ENCODE measurements around the gene TPTE. TPM values are rescaled to one million over a fixed set of nuclear protein-coding genes. Genes with fewer than 3 reads are reported as not detected.
"Not testable (repeated sequence)": the region's sequence is repeated elsewhere in the genome, so short reads cannot be mapped to it uniquely, and the experiment has no call there.

The TPTE gene
- total RNA-seq, 1 donor from 2014 or later = not detected

DNA sequence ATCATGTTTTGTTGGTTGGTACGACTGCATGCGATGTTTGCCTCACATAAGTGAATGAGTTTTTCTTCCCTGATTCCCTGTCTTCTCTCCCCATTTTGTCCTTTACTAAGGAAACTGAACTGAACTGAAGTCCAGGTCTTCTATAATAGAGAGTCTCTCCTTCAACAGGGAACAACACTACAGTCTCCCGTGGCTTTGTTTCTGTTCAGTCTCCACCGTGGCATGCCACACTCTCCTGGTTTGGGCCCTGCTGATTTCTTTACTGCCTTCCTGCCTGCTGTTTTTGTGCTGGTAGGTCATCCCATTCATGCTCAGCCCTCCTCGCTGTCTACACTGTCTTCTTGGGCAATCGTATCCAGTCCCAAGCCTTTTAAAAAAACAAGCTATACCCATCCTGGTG lies 92.9 kb downstream of the TPTE start:
- H3K9me3 ChIP-seq (ENCODE audit: insufficient read depth, low read depth, low read length); H3K27ac Mint-ChIP-seq (ENCODE audit: unreplicated experiment); FAIRE-seq: not testable (repeated sequence)

DNA sequence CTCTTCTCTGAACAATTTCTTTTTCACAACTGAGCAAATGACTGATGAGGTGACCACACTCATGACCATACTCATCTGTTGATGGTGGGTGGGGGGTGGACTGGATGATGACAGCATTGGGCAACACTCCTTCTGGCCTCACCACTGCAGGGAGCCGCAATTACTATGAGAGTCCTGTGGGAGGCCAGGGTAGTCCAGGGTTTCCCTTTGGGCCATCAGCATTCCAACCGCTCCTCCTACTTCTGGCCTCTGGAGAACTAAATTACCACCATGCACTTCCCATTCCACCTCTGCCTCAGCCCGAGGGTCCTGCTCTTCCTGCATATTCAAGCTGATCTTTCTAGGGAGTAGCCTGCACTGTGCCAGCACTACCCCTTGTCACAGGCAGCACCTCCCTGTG lies 94.7 kb downstream of the TPTE start:
- not testable (repeated sequence) for H3K27ac ChIP-seq (ENCODE audit: low read depth, low read length); H3K27me3 Mint-ChIP-seq (ENCODE audit: low read depth, unreplicated experiment); H3K4me3 Mint-ChIP-seq (ENCODE audit: unreplicated experiment); H4K20me1 ChIP-seq (ENCODE audit: insufficient read depth, low read length); DNase-seq (ENCODE audit: low read depth); H3K36me3 ChIP-seq (ENCODE audit: insufficient read depth, low read length); H3K9me3 ChIP-seq (ENCODE audit: insufficient read depth, low read depth, low read length); H3K9me3 Mint-ChIP-seq (ENCODE audit: unreplicated experiment); H3K9ac ChIP-seq (ENCODE audit: low read length); H2AFZ ChIP-seq (ENCODE audit: low read depth, low read length); H3K4me3 ChIP-seq (ENCODE audit: insufficient read depth, low read depth, low read length); H3K4me1 ChIP-seq (ENCODE audit: insufficient read depth, low read length); H3K4me2 ChIP-seq (ENCODE audit: low read length); H3K27me3 ChIP-seq (ENCODE audit: insufficient read depth, low read length); H3K4me1 Mint-ChIP-seq (ENCODE audit: low read depth, unreplicated experiment); H3K36me3 Mint-ChIP-seq (ENCODE audit: low read depth, unreplicated experiment); FAIRE-seq; H3K79me2 ChIP-seq (ENCODE audit: insufficient read depth, low read length); H3K27ac Mint-ChIP-seq (ENCODE audit: unreplicated experiment)

More for the DNA sequence above, 92.9 kb downstream of the TPTE start:
- H3K36me3 Mint-ChIP-seq (ENCODE audit: low read depth, unreplicated experiment); H3K9me3 Mint-ChIP-seq (ENCODE audit: unreplicated experiment); H3K27me3 ChIP-seq (ENCODE audit: insufficient read depth, low read length); H3K27me3 Mint-ChIP-seq (ENCODE audit: low read depth, unreplicated experiment); H3K36me3 ChIP-seq (ENCODE audit: insufficient read depth, low read length); DNase-seq (ENCODE audit: low read depth); H3K27ac ChIP-seq (ENCODE audit: low read depth, low read length); H3K4me3 ChIP-seq (ENCODE audit: insufficient read depth, low read depth, low read length); H3K4me2 ChIP-seq (ENCODE audit: low read length); H2AFZ ChIP-seq (ENCODE audit: low read depth, low read length); H3K4me1 ChIP-seq (ENCODE audit: insufficient read depth, low read length); H3K4me3 Mint-ChIP-seq (ENCODE audit: unreplicated experiment); H3K79me2 ChIP-seq (ENCODE audit: insufficient read depth, low read length); H3K4me1 Mint-ChIP-seq (ENCODE audit: low read depth, unreplicated experiment); H3K9ac ChIP-seq (ENCODE audit: low read length); H4K20me1 ChIP-seq (ENCODE audit: insufficient read depth, low read length): not testable (repeated sequence)

DNA sequence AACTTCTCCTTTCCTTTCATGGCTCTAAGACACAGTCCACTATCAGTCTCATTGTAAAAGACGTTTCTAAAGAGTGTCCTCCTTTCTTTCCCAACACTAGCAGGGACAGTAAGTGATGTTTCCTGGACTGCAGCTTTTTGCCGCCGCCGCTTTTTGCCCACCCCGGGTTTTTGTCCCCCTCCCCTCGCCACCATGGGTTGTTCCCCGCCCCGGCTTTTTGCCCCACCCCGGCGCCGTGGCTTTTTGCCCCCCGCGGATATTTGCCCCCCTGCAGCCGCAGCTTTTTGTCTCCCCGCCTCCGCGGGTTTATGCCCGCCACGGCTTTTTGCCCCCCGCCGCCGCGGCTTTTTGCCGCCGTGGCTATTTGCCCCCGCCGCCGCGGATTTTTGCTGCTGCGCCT lies 95.2 kb downstream of the TPTE start:
- Mint-ChIP-seq H3K4me3 (ENCODE audit: unreplicated experiment) (no peak overlapping the region), H3K9me3 (ENCODE audit: unreplicated experiment) (peaks cover 6% of the 10 kb centered on the region), H3K27ac (ENCODE audit: unreplicated experiment) (no peak overlapping the region), H3K4me1 (ENCODE audit: low read depth, unreplicated experiment) (no peaks in the 10 kb centered on the region), H3K27me3 (ENCODE audit: low read depth, unreplicated experiment) (no peaks in the 10 kb centered on the region), H3K36me3 (ENCODE audit: low read depth, unreplicated experiment) (no peaks in the 10 kb centered on the region)
- FAIRE-seq (no peak), DNase-seq (ENCODE audit: low read depth) (no peak)
- H3K4me1 ChIP-seq (ENCODE audit: insufficient read depth, low read length) = no peaks in the 10 kb centered on the region
- H3K4me2 ChIP-seq (ENCODE audit: low read length) = no peak overlapping the region
- H3K27me3 ChIP-seq (ENCODE audit: insufficient read depth, low read length) = no peaks in the 10 kb centered on the region
- H4K20me1 ChIP-seq (ENCODE audit: insufficient read depth, low read length) = no peaks in the 10 kb centered on the region
- no peak for TF ChIP-seq EZH2 (IDR thresholded peaks at IDR 0.05; ENCODE audit: insufficient read depth, low read length)
- TF ChIP-seq, protein P1, sequence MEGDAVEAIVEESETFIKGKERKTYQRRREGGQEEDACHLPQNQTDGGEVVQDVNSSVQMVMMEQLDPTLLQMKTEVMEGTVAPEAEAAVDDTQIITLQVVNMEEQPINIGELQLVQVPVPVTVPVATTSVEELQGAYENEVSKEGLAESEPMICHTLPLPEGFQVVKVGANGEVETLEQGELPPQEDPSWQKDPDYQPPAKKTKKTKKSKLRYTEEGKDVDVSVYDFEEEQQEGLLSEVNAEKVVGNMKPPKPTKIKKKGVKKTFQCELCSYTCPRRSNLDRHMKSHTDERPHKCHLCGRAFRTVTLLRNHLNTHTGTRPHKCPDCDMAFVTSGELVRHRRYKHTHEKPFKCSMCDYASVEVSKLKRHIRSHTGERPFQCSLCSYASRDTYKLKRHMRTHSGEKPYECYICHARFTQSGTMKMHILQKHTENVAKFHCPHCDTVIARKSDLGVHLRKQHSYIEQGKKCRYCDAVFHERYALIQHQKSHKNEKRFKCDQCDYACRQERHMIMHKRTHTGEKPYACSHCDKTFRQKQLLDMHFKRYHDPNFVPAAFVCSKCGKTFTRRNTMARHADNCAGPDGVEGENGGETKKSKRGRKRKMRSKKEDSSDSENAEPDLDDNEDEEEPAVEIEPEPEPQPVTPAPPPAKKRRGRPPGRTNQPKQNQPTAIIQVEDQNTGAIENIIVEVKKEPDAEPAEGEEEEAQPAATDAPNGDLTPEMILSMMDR (IDR thresholded peaks at IDR 0.05; ENCODE audit: insufficient read depth, low read depth, low read length) = no peak
- H3K79me2 ChIP-seq (ENCODE audit: insufficient read depth, low read length) = no peaks in the 10 kb centered on the region
- no peak overlapping the region for H3K27ac ChIP-seq (ENCODE audit: low read depth, low read length)
- H3K36me3 ChIP-seq (ENCODE audit: insufficient read depth, low read length) = no peaks in the 10 kb centered on the region
- no peak overlapping the region for H2AFZ ChIP-seq (ENCODE audit: low read depth, low read length)
- H3K4me3 ChIP-seq (ENCODE audit: insufficient read depth, low read depth, low read length) = no peak overlapping the region
- H3K9ac ChIP-seq (ENCODE audit: low read length) = no peak overlapping the region
- H3K9me3 ChIP-seq (ENCODE audit: insufficient read depth, low read depth, low read length) = peaks cover 7% of the 10 kb centered on the region

DNA sequence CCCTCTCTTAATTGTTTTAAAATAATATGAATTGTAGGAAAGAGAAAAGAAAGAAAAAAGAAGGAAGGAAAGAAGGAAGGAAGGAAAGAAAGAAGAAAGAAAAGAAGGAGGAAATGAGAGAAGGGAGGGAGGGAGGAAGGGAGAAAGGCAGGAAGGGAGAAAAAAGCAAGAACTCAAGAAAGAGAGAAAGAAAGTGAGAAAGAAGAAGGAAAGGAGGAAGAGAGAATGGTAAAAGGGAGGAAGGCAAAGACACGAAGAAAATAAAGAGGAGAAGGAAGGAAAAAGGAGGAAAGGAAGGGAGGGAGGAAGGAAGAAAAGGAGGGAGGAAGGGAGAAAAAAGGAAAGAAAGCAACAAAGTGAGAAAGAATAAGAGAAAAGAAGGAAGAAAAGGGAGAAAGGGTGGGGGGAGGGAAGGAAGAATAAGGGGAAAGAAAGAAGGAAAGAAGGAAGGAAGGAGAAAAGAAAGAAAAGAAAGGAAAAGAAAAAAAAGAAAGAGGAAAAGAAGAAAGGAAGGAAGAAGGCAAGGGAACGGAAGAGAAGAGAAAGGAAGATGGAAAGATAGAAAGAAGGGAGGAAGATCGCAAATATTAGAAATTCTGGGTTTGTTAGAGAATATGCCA lies 95.9 kb downstream of the TPTE start:
- not testable (repeated sequence) for H3K36me3 Mint-ChIP-seq (ENCODE audit: low read depth, unreplicated experiment); H3K9me3 Mint-ChIP-seq (ENCODE audit: unreplicated experiment); H3K27me3 Mint-ChIP-seq (ENCODE audit: low read depth, unreplicated experiment); H3K27ac ChIP-seq (ENCODE audit: low read depth, low read length); H3K9ac ChIP-seq (ENCODE audit: low read length); H2AFZ ChIP-seq (ENCODE audit: low read depth, low read length); H3K27me3 ChIP-seq (ENCODE audit: insufficient read depth, low read length); H3K27ac Mint-ChIP-seq (ENCODE audit: unreplicated experiment); H3K4me1 Mint-ChIP-seq (ENCODE audit: low read depth, unreplicated experiment); H4K20me1 ChIP-seq (ENCODE audit: insufficient read depth, low read length); H3K4me2 ChIP-seq (ENCODE audit: low read length); H3K4me1 ChIP-seq (ENCODE audit: insufficient read depth, low read length); DNase-seq (ENCODE audit: low read depth); H3K79me2 ChIP-seq (ENCODE audit: insufficient read depth, low read length); H3K9me3 ChIP-seq (ENCODE audit: insufficient read depth, low read depth, low read length); H3K4me3 ChIP-seq (ENCODE audit: insufficient read depth, low read depth, low read length); FAIRE-seq; H3K4me3 Mint-ChIP-seq (ENCODE audit: unreplicated experiment); H3K36me3 ChIP-seq (ENCODE audit: insufficient read depth, low read length)

All from astrocyte (in vitro differentiated cells and primary cell).